GM20000 (cell line): ENCODE measurements around the gene TNIK.

Experiments
- DNase-seq: peaks from one replicate; pipeline ENCODE4 v3.0.0; 2012; ENCODE audit warnings: low spot score
- TF ChIP-seq, protein P1 (sequence below): IDR thresholded peaks from 2 replicates; pipeline ENCODE4 v1.5.1; 2012; ENCODE audit warnings: mild to moderate bottlenecking, control low read depth; ENCODE audit errors: extremely low read depth, missing control alignments

TNIK gene

DNA sequence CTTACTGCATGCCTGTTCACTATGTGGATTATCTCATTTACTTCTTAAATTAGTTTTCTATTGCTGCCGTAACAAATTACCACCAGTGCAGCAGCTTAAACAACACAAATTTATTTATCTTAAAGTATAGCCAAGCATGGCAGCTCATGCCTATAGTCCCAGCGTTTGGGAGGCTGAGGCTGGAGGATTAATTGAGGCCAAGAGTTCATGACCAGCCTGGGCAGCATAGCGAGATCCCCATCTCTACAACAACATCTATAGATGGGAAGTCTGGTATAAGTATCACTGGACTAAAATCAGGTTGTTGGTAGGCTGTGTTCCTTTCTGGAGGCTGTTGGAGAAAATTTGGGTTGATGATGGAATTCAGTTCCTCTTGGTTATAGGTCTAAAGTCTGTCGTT, 438.8 kb downstream of the TNIK start:
- DNase-seq, result no peak

DNA sequence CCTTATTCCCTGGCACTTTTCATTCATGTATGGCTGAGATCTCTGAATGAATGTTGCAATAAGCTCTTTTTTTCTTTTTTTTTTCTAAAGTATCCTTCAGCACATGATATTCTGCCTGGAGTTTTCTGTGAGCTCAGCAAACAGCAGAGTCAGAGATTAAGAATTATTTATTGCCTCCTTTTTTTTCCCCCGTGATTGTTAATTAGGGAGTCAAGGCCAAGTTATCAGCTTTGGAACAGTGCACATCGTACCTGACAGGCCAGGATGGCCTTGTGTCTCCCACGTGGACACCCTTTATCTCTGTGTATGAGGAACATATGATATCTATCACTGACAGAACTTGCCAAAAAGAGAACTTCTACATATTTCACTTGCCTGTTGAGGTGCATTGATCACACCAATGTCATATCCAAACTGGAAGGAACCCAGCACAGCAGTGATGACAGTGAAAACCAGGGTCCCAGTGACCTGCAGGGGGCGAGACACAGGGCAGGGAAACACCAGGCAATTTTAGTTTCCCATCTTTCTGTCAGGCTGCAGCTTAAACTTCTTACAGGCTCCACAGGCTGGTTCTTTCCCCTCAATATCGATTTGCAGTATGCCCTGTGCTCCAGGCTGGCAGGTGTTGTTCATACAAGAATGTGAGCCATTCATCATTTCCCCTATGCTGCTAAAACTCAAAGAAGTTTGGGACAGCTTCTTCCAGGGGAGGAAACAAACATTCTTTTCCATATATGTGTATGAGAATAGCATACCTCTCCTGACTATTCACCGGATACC, 441.9 kb downstream of the TNIK start:
- TF ChIP-seq, protein P1, sequence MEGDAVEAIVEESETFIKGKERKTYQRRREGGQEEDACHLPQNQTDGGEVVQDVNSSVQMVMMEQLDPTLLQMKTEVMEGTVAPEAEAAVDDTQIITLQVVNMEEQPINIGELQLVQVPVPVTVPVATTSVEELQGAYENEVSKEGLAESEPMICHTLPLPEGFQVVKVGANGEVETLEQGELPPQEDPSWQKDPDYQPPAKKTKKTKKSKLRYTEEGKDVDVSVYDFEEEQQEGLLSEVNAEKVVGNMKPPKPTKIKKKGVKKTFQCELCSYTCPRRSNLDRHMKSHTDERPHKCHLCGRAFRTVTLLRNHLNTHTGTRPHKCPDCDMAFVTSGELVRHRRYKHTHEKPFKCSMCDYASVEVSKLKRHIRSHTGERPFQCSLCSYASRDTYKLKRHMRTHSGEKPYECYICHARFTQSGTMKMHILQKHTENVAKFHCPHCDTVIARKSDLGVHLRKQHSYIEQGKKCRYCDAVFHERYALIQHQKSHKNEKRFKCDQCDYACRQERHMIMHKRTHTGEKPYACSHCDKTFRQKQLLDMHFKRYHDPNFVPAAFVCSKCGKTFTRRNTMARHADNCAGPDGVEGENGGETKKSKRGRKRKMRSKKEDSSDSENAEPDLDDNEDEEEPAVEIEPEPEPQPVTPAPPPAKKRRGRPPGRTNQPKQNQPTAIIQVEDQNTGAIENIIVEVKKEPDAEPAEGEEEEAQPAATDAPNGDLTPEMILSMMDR, result no peak
- no peak for DNase-seq

More for the DNA sequence above, 438.8 kb downstream of the TNIK start:
- TF ChIP-seq, protein P1, result no peak

- DNase-seq, result no peak
- TF ChIP-seq, protein P1, result no peak
These were observed 446.1 kb downstream of the TNIK start for GRCh38 chr3:171013822-171014748.

- no peak for DNase-seq
These were observed 448.3 kb downstream of the TNIK start for GRCh38 chr3:171011873-171012336.

More at GRCh38 chr3:171011873-171012336, 448.3 kb downstream of the TNIK start:
- TF ChIP-seq, protein P1, result no peak
